BJ (cell line): Measurements from ENCODE around the gene RAB40C. TPM values are rescaled to one million over a fixed set of nuclear protein-coding genes. Genes with fewer than 3 reads are reported as not detected.

Source experiments
- CTCF ChIA-PET: fragments of 350-600 bp; formaldehyde crosslinking; extraction: SDS; loops from one replicate; lab custom pipeline; 2021; ENCODE audit warnings: antibody characterized with exemption, inconsistent platforms; lab: Yijun Ruan, JAX
- POLR2A ChIA-PET: fragments of 300-600 bp; sonication (Branson Sonifier 250); formaldehyde crosslinking; extraction: SDS; loops from one replicate; lab custom pipeline; 2021; ENCODE audit warnings: antibody characterized with exemption; lab: Charles Lee
- DNase-seq: peaks from one replicate; pipeline ENCODE4 v3.0.0-alpha.2; 2011; ENCODE audit warnings: low read depth
- H3K27me3 ChIP-seq: 2 replicates; pipeline ENCODE4 v1.6.0; 2011; ENCODE audit warnings: low read length; ENCODE audit not compliant: control insufficient read depth, insufficient read depth
- H3K36me3 ChIP-seq: 2 replicates; pipeline ENCODE4 v1.5.1; 2011; ENCODE audit warnings: low read length; ENCODE audit not compliant: control insufficient read depth, insufficient read depth
- H3K4me3 ChIP-seq: 2 replicates; pipeline ENCODE4 v1.5.1; 2011; ENCODE audit warnings: low read depth, mild to moderate bottlenecking, control low read depth, low read length
- polyA plus RNA-seq: library from polyadenylated mRNA; depleted of rRNA; stranded (reverse); fragments of >200 nt; gene quantifications from 2 replicates; pipeline ENCODE4 v1.2.3, GENCODE V29; 2011
- TF ChIP-seq, protein P1 (sequence below): IDR thresholded peaks from 2 replicates; pipeline ENCODE4 v1.5.1; 2011; ENCODE audit warnings: low read depth, mild to moderate bottlenecking, control low read depth, inconsistent platforms, low read length, moderate library complexity; ENCODE audit not compliant: insufficient read depth

RAB40C gene
- polyA plus RNA-seq, 1 experiment, result 7.6 TPM

GRCh38 chr16:637081-638018, 47.5 kb downstream of the RAB40C start:
- ChIA-PET CTCF (no interaction called here), POLR2A (no interaction called here)
- H3K36me3 ChIP-seq, result peaks cover 12% of the 10 kb centered on the region
- no peaks in the 10 kb centered on the region for H3K27me3 ChIP-seq
- peak overlapping the region; percentile 50 for H3K4me3 ChIP-seq
- TF ChIP-seq, protein P1, sequence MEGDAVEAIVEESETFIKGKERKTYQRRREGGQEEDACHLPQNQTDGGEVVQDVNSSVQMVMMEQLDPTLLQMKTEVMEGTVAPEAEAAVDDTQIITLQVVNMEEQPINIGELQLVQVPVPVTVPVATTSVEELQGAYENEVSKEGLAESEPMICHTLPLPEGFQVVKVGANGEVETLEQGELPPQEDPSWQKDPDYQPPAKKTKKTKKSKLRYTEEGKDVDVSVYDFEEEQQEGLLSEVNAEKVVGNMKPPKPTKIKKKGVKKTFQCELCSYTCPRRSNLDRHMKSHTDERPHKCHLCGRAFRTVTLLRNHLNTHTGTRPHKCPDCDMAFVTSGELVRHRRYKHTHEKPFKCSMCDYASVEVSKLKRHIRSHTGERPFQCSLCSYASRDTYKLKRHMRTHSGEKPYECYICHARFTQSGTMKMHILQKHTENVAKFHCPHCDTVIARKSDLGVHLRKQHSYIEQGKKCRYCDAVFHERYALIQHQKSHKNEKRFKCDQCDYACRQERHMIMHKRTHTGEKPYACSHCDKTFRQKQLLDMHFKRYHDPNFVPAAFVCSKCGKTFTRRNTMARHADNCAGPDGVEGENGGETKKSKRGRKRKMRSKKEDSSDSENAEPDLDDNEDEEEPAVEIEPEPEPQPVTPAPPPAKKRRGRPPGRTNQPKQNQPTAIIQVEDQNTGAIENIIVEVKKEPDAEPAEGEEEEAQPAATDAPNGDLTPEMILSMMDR, result no peak
- DNase-seq, result no peak

- H3K4me3 ChIP-seq, result no peak overlapping the region
- POLR2A ChIA-PET, result no interaction called here
- CTCF ChIA-PET, result interaction anchor here (1.3 kb wide), 1 partner anchor 74 kb away, joined by 3 read pairs; no protein-coding TSS in a partner anchor
- TF ChIP-seq, protein P1, result no peak
- no peaks in the 10 kb centered on the region for H3K27me3 ChIP-seq
- H3K36me3 ChIP-seq, result peaks cover 8% of the 10 kb centered on the region
- DNase-seq, result no peak
Measured at GRCh38 chr16:638034-638543, 48.2 kb downstream of the RAB40C start.

GRCh38 chr16:638836-639235, 49.0 kb downstream of the RAB40C start:
- TF ChIP-seq, protein P1, result no peak
- H3K36me3 ChIP-seq, result peaks cover 3% of the 10 kb centered on the region
- POLR2A ChIA-PET, result no interaction called here
- CTCF ChIA-PET, result interaction anchor here (1.3 kb wide), 1 partner anchor 74 kb away, joined by 3 read pairs; no protein-coding TSS in a partner anchor
- no peak for DNase-seq
- H3K4me3 ChIP-seq, result no peak overlapping the region
- H3K27me3 ChIP-seq, result no peaks in the 10 kb centered on the region

DNA sequence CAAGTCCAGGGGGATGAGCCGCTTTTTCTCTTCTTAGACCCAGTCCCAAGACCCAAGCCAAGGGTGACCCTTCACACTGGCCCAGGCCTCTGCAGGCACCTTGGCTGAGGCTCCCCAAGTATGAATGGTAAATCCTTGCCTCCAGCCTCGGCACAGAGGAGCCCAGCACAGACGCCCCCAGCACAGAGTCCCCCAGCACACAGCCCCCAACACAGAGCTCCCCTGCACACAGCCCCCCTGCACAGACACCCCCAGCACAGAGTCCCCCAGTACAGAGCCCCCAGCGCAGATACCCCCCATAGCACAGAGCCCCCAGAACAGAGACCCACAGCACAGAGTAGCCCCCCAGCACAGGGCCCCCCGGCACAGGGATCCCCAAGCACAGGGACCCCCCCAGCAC, 50.7 kb downstream of the RAB40C start:
- ChIA-PET POLR2A (no interaction called here), CTCF (no interaction called here)
- no peak overlapping the region; the same call in 1 of the 2 replicates for H3K4me3 ChIP-seq
- no peaks in the 10 kb centered on the region for H3K27me3 ChIP-seq
- no peak for DNase-seq
- TF ChIP-seq, protein P1, result no peak
- H3K36me3 ChIP-seq, result no peaks in the 10 kb centered on the region
